Stimulated activated CD8-positive, alpha-beta memory T cell treated with anti-CD3 and anti-CD28 coated beads, Interleukin-12 subunit alpha, Interleukin-12 subunit beta, amount 100 ng/mL, for 1 hour (primary cell): Measurements from ENCODE around the gene GDF11.

Experiments used
- DNase-seq: peaks from one replicate; pipeline ENCODE4 v3.0.0-alpha.2; 2020; ENCODE audit warnings: low read depth

The GDF11 gene

GRCh38 chr12:55795950-55796349 lies 53.0 kb downstream of the GDF11 start:
- no peak for DNase-seq

GRCh38 chr12:55797068-55797467 lies 54.1 kb downstream of the GDF11 start:
- no peak for DNase-seq

GRCh38 chr12:55797550-55797949 lies 54.6 kb downstream of the GDF11 start:
- no peak for DNase-seq
